SK-N-SH treated with all-trans-retinoic acid at 6 μM for 48 hours (cell line): ENCODE measurements around the gene SIGLEC9.

Experiments
- ARNTL ChIP-seq: fragments of 450-650 bp; formaldehyde crosslinking; IDR thresholded peaks from 2 replicates; pipeline ENCODE4 v1.5.0; 2020; ENCODE audit warnings: low read depth, mild to moderate bottlenecking, moderate library complexity, borderline replicate concordance
- BACH2 ChIP-seq: fragments of 250-450 bp; sonication (Bioruptor Pico); IDR thresholded peaks from 2 replicates; pipeline ENCODE4 v1.9.0; 2021; ENCODE audit warnings: mild to moderate bottlenecking, borderline replicate concordance
- RARB ChIP-seq: fragments of 250-450 bp; sonication (Bioruptor Pico); IDR thresholded peaks from 2 replicates; pipeline ENCODE4 v1.8.0; 2021; ENCODE audit warnings: mild to moderate bottlenecking, moderate library complexity
- TCF4 ChIP-seq: fragments of 250-450 bp; sonication (Bioruptor Pico); IDR thresholded peaks from 2 replicates; pipeline ENCODE4 v1.8.0; 2021; ENCODE audit warnings: mild to moderate bottlenecking, moderate library complexity, borderline replicate concordance
- ZFP3 ChIP-seq: fragments of 250-450 bp; sonication (Bioruptor Pico); IDR thresholded peaks from 2 replicates; pipeline ENCODE4 v1.5.0; 2020; ENCODE audit warnings: mild to moderate bottlenecking, moderate library complexity
- TF ChIP-seq, protein P1 (sequence below): fragments of 250-450 bp; sonication (Bioruptor Pico); IDR thresholded peaks from 2 replicates; pipeline ENCODE4 v1.5.0; 2020; ENCODE audit warnings: mild to moderate bottlenecking, moderate library complexity
- TF ChIP-seq, protein P2 (sequence below): fragments of 250-450 bp; sonication (Bioruptor Pico); IDR thresholded peaks from 2 replicates; pipeline ENCODE4 v1.8.0; 2020; ENCODE audit warnings: mild to moderate bottlenecking, moderate library complexity, borderline replicate concordance
- TF ChIP-seq, protein P3 (sequence below): fragments of 250-450 bp; sonication (Bioruptor Pico); IDR thresholded peaks from 2 replicates; pipeline ENCODE4 v1.5.1; 2021; ENCODE audit warnings: mild to moderate bottlenecking, moderate library complexity

DNA sequence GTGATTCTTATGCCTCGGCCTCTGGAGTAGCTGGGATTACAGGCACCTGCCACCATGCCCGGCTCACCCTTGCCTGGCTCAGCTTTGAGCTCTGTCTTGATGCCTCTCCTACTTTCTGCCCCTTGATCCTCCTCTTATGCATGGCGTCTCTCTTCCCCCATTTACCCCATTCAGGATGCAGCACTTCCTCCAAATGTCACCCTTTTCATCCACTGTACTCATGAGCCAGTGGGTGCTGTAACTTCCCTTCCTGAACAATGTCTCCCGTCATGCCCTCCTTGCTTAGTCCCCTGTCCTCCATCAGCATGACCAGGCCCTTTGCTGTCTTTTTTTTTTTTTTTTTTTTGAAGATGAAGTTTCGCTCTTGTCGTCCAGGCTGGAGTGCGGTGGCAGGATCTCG is 3.4 kb upstream of the SIGLEC9 start:
- TF ChIP-seq, protein P1, sequence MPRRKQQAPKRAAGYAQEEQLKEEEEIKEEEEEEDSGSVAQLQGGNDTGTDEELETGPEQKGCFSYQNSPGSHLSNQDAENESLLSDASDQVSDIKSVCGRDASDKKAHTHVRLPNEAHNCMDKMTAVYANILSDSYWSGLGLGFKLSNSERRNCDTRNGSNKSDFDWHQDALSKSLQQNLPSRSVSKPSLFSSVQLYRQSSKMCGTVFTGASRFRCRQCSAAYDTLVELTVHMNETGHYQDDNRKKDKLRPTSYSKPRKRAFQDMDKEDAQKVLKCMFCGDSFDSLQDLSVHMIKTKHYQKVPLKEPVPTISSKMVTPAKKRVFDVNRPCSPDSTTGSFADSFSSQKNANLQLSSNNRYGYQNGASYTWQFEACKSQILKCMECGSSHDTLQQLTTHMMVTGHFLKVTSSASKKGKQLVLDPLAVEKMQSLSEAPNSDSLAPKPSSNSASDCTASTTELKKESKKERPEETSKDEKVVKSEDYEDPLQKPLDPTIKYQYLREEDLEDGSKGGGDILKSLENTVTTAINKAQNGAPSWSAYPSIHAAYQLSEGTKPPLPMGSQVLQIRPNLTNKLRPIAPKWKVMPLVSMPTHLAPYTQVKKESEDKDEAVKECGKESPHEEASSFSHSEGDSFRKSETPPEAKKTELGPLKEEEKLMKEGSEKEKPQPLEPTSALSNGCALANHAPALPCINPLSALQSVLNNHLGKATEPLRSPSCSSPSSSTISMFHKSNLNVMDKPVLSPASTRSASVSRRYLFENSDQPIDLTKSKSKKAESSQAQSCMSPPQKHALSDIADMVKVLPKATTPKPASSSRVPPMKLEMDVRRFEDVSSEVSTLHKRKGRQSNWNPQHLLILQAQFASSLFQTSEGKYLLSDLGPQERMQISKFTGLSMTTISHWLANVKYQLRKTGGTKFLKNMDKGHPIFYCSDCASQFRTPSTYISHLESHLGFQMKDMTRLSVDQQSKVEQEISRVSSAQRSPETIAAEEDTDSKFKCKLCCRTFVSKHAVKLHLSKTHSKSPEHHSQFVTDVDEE (CRISPR knock-in tag) = no peak
- TF ChIP-seq TCF4 (CRISPR knock-in tag) = no peak
- TF ChIP-seq ZFP3 (CRISPR knock-in tag) = no peak
- TF ChIP-seq BACH2 = no peak
- TF ChIP-seq ARNTL (CRISPR knock-in tag) = no peak
- TF ChIP-seq, protein P2, sequence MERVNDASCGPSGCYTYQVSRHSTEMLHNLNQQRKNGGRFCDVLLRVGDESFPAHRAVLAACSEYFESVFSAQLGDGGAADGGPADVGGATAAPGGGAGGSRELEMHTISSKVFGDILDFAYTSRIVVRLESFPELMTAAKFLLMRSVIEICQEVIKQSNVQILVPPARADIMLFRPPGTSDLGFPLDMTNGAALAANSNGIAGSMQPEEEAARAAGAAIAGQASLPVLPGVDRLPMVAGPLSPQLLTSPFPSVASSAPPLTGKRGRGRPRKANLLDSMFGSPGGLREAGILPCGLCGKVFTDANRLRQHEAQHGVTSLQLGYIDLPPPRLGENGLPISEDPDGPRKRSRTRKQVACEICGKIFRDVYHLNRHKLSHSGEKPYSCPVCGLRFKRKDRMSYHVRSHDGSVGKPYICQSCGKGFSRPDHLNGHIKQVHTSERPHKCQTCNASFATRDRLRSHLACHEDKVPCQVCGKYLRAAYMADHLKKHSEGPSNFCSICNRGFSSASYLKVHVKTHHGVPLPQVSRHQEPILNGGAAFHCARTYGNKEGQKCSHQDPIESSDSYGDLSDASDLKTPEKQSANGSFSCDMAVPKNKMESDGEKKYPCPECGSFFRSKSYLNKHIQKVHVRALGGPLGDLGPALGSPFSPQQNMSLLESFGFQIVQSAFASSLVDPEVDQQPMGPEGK (CRISPR knock-in tag) = no peak
- TF ChIP-seq, protein P3, sequence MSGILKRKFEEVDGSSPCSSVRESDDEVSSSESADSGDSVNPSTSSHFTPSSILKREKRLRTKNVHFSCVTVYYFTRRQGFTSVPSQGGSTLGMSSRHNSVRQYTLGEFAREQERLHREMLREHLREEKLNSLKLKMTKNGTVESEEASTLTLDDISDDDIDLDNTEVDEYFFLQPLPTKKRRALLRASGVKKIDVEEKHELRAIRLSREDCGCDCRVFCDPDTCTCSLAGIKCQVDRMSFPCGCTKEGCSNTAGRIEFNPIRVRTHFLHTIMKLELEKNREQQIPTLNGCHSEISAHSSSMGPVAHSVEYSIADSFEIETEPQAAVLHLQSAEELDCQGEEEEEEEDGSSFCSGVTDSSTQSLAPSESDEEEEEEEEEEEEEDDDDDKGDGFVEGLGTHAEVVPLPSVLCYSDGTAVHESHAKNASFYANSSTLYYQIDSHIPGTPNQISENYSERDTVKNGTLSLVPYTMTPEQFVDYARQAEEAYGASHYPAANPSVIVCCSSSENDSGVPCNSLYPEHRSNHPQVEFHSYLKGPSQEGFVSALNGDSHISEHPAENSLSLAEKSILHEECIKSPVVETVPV (CRISPR knock-in tag) = no peak
- TF ChIP-seq RARB (CRISPR knock-in tag) = no peak
